Posterior cingulate gyrus (tissue), 11 donors: Measurements from ENCODE around the gene KAZN.

Experiments
- DNase-seq, 10 donors: peaks; one replicate each; pipeline versions ENCODE4 v3.0.0 to v3.0.0-alpha.2; 2020 to 2021; ENCODE audit warnings: mixed read lengths in 3 of 10
- intact Hi-C: fragments of 100-400 bp; cut with DNase I; formaldehyde crosslinking; loops from one replicate; pipeline ENCODE4 v1.15.1; 2023

Gene KAZN

DNA sequence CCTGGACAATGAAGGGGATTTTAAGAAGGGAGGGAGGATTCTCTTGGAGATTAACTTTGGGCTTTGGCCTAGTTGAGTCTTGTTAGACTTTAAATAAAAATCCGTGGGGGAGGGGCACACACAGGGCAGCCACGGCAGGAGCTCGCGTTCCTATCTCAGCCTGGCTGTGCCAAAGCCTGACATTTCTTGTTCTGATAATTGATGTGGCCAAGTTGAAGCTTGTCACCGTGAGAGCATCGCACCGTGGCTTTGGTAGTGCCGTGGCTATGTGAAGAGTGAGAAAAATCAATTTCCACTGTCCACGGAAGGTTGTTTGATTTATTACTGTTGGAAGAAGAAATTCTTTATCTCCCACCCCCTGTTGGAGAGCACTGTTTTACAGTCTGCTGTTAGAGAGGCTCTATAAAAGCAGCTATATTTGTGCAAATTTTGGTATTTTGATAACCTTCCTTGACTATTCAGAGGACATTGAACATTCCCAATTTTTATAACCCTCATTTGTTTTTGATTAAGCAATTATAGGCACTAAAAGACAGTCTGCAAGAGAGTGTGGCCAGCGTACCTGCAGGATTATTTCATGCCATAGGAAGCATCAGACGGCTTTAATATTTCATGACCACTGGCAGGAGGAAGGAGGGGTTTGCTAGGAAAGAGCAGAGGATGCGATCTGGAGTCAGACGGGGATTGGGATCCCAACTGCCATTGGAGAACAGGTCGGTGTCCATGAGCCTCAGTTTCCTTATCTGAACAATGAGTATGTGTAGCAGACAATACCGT lies 160.7 kb downstream of the KAZN start:
- peak in 2 of 10 donors; percentile 0 to 34 for DNase-seq
- intact Hi-C loops = no loop called here

DNA sequence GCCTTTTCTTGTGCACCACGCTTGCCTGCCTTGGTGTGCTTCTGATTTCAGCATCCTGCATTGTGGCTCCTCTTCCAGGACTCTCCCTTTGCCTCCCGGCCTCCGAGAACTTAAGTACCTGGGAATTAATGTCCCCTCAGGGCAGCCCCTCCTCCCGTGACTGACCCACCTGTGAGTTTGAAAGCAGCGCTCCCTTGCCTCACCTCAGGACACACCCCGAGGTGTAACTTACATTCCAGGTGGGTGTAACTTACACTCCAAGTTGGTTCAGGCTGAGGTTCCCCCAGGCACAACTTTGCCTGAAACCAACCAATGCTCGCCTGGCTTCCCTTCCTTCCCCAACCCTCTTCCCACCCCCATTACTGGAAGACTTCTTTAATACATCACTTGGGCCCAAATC lies 161.4 kb downstream of the KAZN start:
- peak in 2 of 10 donors; percentile 57 to 62 for DNase-seq
- intact Hi-C loops = no loop called here

DNA sequence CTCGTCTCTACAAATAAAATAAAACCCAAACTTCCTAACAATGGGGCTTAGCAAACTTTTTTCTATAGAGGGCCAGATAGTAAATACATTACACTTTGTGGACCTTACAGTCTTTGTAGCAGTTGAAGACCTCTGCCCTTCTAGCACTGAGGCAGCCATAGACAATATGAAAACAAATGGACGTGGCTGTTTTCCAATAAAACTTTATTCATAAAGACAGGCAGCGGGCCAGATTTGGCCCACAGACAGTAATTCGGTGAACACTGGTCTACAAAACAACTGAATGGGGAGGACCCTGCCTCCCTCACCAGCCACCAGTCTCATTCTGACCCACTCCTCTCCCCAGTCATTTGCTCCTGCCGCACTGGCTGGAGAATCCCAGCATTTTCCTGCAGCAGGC lies 162.3 kb downstream of the KAZN start:
- DNase-seq = peak in 1 of 10 donors; percentile 21
- intact Hi-C loops = no loop called here

DNA sequence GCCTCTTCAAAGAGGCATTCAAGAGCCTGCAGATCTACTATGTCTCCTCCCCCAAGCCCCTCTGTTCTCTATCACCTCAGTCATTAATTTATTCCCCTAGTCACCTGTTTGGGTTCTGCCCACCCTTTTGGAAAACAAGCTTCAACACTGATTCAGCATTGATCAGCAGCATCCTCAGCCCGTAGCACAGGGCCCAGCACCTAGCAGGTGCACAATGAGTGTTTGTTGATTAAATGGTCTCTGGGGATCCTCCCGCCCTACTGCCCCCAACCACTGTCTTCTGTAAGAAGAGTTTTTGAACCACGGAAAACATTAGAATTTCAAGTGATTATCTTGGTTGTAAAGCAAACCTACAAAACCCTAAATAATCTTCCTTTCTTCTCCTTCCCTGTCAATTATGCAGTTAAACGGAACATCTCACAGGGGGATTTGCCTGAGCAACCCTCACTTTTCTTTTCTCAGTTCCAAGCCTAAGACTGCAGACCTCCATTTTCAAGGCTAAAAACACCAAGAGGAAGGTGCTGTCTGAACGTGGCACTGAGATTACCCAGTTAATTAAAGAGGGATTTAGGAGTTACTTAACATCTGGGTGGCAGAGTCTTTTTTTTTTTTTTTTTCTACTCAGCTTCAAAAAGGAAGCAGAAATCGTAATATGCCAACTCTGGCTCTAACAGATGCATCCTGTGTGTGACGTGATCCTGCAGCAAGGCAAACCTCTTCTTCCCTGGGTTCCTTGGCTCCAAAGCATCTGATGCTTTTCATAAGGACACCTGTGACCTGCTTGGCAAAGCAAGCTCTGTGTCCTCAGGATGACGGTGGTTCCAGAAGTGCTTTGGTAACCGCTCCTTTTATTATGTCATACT lies 163.0 kb downstream of the KAZN start:
- no peak for DNase-seq
- intact Hi-C loops = no loop called here

DNA sequence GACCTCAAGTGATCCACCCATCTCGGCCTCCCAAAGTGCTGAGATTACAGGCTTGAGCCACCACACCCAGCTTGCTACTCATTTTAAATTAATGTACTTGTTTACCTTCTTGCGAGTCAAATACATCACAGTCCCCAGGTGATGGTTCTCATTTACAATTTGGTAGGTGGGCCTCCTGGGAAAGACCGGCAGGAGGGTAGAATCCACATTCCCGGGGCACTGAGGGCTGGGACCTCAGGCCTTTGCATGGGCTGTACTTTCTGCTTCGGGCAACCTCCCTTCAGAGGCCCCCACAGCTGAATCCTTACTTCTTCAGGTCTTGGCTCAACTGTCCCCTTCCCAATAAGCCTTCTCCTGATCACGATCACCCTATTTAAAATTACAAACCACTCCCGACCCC lies 165.5 kb downstream of the KAZN start:
- intact Hi-C loops = no loop called here
- DNase-seq = no peak

DNA sequence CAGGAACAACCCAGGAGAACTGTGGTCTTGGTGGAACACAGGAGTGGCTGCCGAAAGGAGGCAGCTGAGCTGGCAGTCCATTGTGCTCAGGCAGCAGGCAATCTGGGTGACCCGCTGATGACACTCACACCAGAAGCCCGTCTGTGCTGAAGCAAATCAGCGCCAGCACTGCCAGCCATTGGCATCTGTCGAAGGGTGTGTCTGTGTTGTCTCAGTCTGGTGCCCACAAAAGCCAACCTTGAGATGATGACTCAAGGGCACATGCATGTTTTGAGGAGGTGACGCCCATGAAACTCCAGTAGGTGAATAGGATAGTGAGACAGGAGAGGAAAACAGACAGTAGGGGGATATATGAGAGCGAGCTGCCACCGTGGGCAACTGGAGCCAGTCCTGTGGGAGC lies 167.3 kb downstream of the KAZN start:
- no peak for DNase-seq
- intact Hi-C loops = no loop called here

DNA sequence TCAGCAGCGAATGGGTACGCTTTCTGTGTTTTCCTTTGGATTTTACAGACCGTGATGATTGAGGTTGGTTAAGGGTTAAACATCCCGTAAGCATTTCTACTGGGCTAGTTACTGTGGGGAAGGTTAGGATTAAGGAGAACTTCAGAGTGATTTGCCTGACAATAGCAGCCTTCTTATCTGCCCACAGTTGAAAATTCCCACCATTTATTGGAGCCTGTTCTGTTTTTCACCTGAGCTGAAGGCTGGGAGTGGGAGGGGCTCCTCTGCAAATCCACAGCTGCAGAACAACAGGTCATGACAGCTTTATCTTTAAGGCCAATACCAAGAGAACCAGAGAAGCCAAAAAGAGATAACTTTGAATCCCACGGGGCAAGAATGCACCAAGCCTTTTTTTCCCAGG lies 168.6 kb downstream of the KAZN start:
- no peak for DNase-seq
- intact Hi-C loops = no loop called here

DNA sequence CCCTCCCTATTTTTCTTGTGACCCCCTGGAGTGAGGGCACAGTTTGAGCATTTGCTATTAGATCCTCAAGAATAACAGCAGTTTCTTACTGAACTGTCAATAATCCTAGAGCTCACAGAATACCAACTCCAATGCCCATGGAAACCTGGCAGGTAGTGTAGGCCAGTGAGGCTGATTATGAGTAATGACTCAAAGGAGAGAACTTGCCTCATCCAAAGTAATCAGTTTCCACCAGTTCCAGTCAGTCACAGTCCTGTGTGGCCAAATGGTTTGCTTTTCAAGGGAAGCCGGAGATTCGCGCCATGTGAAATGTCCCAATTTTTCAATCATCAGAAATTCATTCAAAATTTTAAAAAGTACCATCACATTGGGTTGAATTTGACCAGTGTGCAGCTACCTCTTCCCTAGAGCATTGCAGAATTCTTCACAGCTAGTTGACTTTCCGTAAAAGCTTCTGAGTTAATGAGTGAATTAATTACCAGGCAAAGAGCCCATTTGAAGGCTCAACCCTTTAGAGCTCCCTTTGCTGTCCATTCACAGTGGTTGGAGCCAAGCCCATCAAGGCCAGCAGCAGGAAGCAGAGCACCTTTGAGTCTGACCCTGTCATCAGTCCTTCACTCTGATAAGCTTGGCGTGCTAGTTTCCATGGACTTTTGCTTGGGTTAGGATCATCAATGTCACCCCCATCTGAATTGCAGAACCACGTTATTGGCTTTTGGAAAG lies 170.3 kb downstream of the KAZN start:
- DNase-seq = no peak
- intact Hi-C loops = no loop called here

DNA sequence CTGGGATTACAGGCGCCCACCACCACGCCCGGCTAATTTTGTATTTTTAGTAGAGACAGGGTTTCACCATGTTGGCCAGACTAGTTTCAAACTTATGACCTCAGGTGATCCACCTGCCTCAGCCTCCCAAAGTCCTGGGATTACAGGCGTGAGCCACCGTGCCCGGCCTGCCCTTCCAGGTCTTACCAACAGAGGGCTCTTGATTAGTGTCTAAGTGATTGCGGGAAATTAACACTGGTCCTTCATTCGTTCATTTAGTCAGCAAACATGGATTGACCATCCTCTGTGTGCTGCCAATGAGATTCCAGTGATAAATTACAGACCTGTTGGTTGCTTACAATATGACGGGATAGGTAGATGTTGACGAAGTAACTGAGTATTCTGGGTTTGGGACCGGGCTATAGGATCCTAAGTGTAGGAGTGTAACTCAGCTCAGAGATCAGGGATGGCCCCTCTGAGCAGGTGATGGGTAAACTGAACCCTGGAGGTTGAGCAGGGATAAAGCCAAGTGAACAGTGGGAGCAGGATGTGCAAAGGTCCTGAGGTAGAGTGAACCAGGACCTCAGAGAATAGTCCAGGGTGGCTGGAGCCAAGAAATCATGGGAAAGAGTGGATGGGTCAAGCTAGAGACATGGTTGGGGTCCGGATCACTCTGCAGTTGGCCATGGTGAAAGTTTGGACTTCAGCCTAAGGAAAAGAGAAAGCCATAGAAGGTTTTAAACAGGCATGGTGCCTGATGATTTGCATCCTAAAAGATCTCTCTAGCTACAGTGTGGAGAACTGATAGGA lies 171.2 kb downstream of the KAZN start:
- DNase-seq = no peak
- intact Hi-C loops = no loop called here

DNA sequence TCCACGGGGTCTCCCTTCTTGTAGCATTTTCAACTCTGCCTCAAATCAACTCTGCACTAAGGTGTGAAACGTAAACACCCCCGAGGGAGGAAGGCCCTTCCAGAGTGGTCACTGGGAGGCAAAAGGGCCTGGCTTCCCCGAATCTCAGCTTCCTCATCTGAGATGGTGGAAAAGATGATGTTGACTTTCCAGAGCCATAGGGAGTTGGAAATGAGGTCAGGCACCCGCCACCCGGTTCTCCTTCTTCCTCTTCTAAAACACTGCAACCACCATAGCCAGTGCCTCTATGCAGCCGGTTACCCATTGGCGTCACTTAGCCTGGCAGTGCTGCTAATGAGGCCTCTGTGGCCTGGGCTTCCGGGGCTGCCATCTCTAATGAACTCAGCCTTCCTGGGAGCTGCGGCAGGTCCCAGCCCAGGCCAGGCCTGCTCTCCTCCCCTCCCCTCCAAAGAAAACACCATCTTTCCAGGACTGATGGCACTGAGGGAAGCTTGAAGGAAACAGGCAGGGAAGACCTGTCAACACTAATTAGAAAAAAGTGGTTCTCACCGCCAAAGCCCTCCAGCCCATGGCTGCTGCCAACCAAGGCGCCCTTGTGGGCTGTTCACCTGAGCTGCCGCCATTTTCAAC lies 175.0 kb downstream of the KAZN start:
- intact Hi-C loops = no loop called here
- DNase-seq = no peak

DNA sequence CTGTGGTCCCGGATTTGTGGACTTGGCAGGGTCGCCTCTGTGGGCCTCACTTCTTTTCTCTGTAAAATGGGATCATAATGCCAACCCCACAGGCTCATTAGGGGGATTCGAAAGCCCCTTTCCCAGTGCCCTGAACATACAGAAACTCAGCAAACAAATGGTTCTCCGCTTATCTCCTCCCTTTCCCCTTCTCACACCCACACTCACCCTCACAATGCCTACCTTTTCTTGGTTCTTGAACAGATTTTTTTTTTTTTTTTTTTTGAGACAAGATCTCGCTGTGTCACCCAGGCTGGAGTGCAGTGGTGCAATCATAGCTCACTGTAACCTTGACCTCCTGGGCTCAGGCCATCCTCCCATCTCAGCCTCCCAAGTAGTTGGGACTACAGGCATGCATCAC lies 175.7 kb downstream of the KAZN start:
- intact Hi-C loops = no loop called here
- DNase-seq = no peak

DNA sequence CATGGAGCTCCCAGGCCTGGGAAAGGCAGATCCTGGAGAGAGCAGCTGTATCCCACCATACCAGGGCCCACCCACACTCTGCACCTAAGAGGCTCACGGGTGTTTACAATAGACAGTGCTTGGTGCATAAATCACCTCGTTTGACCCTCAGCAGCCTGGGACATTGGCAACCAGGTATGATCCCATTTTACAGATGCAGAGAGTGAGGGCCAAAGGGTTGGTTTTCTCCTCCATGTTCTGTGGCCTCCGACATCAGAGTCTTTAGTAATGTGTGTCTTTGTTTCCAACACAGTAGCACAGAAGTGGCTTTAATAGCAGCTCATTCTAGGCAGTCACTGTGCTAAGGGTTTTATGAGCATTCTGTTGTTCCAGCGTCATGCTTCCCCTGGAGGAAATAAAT lies 176.5 kb downstream of the KAZN start:
- no peak for DNase-seq
- intact Hi-C loops = no loop called here

DNA sequence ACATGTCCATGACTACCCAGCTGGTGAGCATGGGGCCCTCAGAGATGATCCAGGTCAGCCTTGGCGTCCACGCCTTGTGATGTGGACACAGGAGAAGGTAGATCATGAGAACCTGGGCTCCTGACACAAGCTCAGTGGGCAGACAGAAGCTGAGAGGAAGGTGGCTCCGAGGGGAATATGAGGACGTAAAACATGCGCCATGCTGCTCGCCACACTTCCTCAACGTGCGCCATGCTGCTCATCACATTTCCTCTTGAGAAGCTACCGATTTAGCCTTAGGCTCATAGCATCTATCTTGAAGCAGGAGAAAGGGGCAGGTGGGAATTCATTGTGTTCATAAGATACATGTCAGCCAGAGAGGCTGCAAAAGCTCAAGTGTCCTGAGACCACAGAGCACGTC lies 176.9 kb downstream of the KAZN start:
- DNase-seq = no peak
- intact Hi-C loops = no loop called here

DNA sequence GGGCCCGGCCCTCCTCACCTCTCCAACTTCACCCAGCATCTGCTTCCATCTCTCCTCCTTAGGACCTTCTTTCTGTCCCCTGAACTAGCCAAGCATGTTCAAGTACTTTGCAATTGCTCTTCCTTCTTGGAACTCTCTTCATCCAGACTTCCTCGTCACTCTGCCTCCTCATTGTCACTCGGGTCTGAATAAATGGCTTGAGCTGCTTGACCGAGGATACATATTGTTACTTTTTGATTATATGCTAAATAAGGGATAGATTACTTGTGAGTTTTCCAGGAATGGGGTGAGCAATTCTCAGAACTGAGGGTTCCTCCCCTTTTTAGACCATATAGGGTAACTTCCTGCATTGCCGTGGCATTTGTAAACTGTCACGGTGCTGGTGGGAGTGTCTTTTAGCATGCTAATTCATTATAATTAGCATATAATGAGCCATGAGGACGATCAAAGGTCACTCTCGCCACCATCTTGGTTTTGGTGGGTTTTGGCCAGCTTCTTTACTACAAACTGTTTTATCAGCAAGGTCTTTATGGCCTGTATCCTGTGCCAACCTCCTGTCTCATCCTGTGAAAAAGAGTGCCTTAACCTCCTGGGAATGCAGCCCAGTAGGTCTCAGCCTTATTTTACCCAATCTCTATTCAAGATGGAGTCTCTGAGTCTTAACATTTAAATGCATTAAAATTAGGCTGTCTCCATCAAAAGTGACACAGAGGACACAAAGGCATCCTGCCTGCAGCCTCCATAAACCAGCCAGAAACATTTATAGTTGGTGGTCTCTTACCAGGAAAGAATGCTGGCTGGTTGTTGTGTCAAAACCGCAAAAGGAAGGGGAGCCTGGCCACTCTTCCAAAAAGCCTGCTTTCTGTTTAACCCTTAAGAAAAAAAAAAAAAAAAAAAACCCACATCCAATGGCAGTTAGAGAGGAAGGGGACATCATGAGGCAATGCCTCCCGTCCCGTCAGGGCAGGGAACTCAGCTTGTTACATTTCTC lies 179.3 kb downstream of the KAZN start:
- DNase-seq = no peak
- intact Hi-C loops = no loop called here

DNA sequence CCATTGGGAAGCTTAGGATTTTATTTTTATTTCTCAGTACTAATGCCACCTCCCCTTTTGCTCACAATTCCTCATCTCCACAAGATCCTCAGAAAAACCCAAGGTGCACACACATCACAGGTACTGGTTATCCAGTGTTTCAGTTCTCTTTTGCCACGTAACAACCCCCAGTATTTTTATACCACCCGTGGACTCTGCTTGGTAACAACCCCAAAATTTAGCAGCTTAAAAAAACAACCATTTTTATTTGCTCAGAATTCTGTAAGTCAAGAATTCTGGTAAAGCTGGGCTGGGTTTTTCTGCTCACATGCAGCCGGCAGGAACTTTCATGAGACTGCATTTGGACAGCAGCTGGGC lies 180.0 kb downstream of the KAZN start:
- intact Hi-C loops = no loop called here

DNA sequence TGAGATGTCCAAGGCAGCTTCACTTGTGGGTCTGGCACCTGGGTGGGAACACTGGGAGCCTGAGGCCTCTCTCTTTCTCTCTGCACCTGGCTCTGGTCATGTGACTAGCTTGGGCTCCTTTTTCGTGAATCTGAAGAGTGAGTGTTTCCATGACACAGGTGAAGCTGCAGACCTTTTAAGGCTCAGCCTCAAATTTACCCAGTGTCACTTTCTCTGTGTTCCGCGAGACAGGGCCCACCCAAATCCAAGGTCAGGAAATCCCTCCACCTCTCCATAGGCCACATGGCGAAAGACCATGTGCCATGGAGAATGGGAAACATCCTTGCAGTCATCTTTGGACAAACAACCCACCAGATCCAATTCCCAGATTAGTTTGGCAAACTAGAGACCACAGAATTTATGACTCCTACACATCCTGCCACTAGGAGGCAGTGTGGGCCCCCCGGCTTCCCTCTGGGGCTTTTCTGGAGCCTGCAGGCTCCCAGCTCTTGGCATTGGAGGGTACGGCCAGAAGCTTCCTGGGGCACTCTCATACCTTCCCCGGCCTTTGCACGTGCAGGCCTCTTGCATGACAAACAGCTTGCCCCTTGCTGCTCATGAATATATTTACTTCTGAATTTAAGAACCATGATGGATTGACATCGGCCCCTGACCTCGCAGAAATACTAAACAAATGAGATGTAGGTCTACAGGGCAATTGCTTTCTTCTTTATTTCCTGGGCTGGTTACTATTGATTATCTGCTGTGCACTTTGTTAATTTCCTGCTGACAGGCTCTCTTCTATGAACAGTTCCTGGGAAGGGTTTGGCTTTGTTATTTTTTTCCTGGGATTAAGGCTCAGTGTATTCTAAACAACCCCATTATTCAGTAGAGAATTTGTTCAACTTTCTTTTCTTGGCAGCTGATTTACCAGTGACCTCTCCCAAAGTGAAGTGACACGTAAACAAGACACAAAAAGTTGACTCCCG lies 180.7 kb downstream of the KAZN start:
- intact Hi-C loops = no loop called here
- DNase-seq = peak in 5 of 10 donors; percentile 13 to 86 (median 48)

More for the DNA sequence above, 180.0 kb downstream of the KAZN start:
- no peak for DNase-seq

DNA sequence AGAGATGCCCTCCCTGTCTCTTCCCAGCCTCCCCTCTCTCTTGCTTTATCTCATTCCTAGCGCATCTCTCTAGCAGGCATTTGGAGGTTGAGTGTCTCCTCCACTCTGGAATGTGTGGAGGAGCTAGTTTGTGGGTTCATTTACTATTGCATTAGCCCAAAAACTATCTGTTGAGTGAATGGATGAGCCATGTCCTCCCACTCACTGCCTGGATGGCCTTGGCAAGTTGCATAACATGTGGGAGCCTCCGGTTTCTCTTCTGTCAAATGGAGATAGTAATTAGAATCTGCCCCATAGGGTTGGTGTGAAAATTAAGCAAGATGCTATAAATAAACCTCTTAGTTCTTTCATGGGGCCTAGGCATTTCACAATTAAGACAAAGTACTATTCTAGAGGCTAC lies 181.8 kb downstream of the KAZN start:
- intact Hi-C loops = no loop called here
- DNase-seq = no peak

DNA sequence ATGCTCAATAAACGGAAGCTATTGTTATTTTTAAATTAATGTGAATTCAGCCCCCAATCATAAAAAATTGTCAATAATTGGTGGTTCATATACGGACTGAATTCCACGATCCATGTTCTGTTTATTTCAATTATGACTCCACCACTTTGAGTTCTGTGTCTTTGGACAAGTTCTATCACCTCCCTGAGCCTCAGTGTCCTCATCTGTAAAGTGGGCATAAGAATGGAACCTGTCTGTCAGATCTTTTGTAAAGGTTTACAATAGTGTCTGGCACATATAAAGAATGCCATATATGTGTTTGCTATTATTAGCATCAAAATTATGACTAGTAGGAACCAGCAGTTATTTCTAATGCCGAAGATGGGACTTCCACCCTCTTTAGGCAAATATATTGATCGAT lies 183.3 kb downstream of the KAZN start:
- intact Hi-C loops = no loop called here
- no peak for DNase-seq
